GM06990 (cell line): Measurements from ENCODE around the gene TNFRSF1A.

Experiments used
- DNase-seq: peaks from one replicate; pipeline ENCODE4 v3.0.0-alpha.2; 2011; ENCODE audit not compliant: insufficient read length; ENCODE audit errors: extremely low read depth
- H3K27me3 ChIP-seq: replicated peaks from 2 replicates; pipeline ENCODE4 v1.6.0; 2011; ENCODE audit warnings: low read length; ENCODE audit not compliant: control insufficient read depth, insufficient read depth
- H3K36me3 ChIP-seq: 2 replicates; pipeline ENCODE4 v1.5.1; 2011; ENCODE audit warnings: low read length; ENCODE audit not compliant: control insufficient read depth, insufficient read depth
- H3K4me3 ChIP-seq: replicated peaks from 2 replicates; pipeline ENCODE4 v1.5.1; 2011; ENCODE audit warnings: low read depth, mild to moderate bottlenecking, control low read depth, low read length
- CTCF ChIP-seq: IDR thresholded peaks from 2 replicates; pipeline ENCODE4 v1.5.1; 2011; ENCODE audit warnings: low read length, control low read depth, mild to moderate bottlenecking, inconsistent platforms; ENCODE audit not compliant: insufficient read depth, poor library complexity, severe bottlenecking

Gene TNFRSF1A

DNA sequence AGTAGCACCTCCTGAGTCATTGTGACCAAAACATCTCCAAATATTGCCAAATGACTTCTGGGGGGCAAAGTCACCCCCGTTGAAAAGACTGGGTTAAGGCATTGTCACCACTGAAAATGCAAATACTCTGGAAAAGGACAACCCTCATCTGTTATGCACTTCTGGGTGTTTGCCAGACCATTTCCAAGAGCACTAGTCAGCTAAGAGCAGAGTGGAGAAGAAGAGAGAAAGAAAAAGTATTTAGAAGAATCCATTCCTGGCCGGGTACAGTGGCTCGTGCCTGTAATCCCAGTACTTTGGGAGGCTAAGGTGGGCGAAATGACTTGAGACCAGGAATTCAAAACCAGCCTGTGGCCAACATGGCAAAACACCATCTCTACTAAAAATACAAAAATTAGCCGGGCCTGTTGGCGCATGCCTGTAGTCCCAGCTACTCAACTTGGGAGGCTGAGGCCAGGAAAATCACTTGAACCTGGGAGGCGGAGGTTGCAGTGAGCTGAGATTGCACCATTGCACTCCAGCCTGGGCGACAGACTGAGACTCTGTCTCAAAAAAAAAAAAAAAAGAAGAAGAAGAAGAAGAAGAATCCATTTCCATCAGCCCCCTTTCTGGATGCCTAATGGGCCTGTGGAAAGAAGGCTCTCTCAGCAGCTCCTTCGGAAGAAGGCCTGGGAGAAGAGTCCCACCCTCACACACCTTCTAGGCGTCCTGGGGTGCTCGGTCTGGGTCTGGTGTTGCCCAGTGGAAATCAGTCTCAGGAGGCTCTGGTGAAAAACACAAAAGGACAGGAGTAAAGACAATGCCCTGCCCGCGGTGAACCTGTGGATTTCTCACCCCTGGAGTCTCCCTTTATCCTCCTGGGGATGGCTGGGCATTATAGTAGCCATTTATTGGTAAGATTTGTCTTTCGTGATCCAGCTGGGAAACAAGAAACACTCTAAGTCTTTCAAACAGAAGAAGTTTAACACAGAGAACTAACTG is 38.6 kb upstream of the TNFRSF1A start:
- no peak overlapping the region for H3K4me3 ChIP-seq
- no peak for DNase-seq
- TF ChIP-seq CTCF = no peak
- peaks cover 6% of the 10 kb centered on the region for H3K27me3 ChIP-seq
- no peaks in the 10 kb centered on the region for H3K36me3 ChIP-seq

DNA sequence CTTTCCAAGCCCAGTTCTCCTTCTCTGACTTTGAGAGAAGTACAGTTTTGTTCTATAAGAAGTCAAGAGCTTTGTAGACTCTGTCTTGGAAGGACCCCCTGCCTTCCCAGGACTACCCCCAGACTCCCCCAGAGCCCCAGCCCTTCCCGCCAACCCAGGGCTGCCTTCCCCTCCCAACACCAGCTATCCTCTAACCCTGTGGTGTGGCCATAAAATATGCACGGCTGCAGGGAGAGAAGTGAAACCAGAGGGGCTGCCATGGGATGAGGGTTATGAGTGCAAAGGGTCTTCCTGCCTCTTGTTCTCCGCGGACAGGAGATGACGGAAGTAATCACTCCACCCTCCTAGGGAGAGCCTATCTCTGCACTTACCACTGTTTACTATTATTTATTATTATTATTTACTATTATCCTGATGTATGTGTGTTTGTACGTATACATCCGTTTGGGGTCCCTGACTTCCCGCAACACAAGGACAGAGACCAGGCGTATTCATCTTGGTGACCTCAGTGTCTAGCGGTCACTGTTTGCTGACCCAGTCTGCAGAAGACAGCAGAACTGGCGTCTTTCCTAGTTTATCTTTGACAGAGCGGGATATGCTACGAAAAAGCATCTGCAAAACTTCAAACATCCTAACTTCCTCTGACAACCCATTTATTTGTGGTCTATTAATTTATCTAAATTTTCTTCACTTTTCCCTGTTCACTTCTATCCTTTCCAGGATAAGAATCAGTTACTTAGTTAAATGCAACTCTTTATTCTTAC is 37.0 kb upstream of the TNFRSF1A start:
- Histone ChIP-seq H3K36me3 (no peaks in the 10 kb centered on the region), H3K27me3 (peaks cover 7% of the 10 kb centered on the region), H3K4me3 (no peak overlapping the region)
- no peak for TF ChIP-seq CTCF
- no peak for DNase-seq

- no peak for TF ChIP-seq CTCF
- Histone ChIP-seq H3K27me3 (peaks cover 5% of the 10 kb centered on the region), H3K36me3 (no peaks in the 10 kb centered on the region), H3K4me3 (no peak overlapping the region)
- no peak for DNase-seq
These were observed 35.8 kb upstream of the TNFRSF1A start for GRCh38 chr12:6377667-6377994.

DNA sequence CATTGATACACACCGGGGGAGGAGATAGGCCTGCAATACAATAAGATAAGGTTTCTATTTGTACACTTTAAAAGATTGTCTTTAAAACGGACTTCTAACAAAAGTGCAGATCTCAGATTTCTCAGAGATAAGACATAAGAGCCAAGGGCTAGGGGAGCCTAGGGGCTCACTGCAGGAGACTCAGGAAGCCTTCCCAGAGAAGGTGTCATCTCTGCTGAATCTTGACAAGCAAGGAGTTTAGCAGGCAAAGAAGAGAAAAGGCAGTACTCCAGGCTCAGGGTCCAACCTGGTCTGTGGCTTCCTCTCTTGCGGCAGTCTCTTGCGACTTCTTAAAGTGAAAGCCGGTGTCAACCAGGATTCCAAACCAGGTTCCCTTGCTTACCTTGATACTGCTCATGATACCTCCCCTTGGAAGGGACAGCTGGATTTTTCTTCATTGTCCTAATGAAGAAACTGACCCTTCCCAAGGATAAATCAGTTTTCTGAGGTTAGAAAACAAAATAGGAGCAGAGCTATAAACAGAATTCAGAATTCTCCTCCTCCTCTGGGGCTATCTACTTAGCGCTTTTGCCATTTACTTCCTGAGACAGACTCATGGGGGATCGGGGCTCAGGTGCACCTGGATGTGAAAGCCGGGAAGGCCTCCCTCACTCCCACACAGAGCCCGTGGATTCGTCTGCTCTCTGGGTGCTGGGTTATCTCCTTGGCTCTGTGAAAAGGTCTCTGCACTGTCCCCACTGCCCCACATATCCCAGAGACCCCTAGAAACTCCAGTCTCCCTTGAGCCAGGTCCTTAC is 35.2 kb upstream of the TNFRSF1A start:
- H3K27me3 ChIP-seq = peaks cover 2% of the 10 kb centered on the region
- no peaks in the 10 kb centered on the region for H3K36me3 ChIP-seq
- TF ChIP-seq CTCF = no peak
- no peak for DNase-seq
- H3K4me3 ChIP-seq = no peak overlapping the region

GRCh38 chr12:6376079-6376869 is 34.4 kb upstream of the TNFRSF1A start:
- DNase-seq = no peak
- H3K27me3 ChIP-seq = peaks cover 2% of the 10 kb centered on the region
- no peak for TF ChIP-seq CTCF
- no peak overlapping the region for H3K4me3 ChIP-seq
- H3K36me3 ChIP-seq = no peaks in the 10 kb centered on the region
